HL-60 (cell line): ENCODE data around the gene SPACA6.

Experiments
- DNase-seq, 2 experiments: peaks; one replicate each; pipeline ENCODE4 v3.0.0-alpha.2; 2010 to 2020; ENCODE audit warnings: low read depth in 1 of 2, low spot score in 1 of 2
- H3K27ac ChIP-seq: fragments of 250-450 bp; sonication (Bioruptor Pico); replicated peaks from 2 replicates; pipeline ENCODE4 v1.5.1; 2020; ENCODE audit warnings: mild to moderate bottlenecking, moderate library complexity
- H3K27me3 ChIP-seq: fragments of 250-450 bp; sonication (Bioruptor Pico); 2 replicates; pipeline ENCODE4 v1.5.1; 2021; ENCODE audit warnings: mild to moderate bottlenecking, moderate library complexity; ENCODE audit not compliant: insufficient read depth, poor library complexity, severe bottlenecking
- H3K4me3 ChIP-seq: replicated peaks from 2 replicates; pipeline ENCODE4 v1.5.1; 2011; ENCODE audit warnings: mild to moderate bottlenecking, control low read depth, low read length; ENCODE audit not compliant: insufficient read depth
- CTCF ChIP-seq: IDR thresholded peaks from one replicate; pipeline ENCODE4 v1.5.1; 2011; ENCODE audit warnings: low read length, control low read depth, inconsistent platforms; ENCODE audit not compliant: insufficient read depth
- GABPA ChIP-seq: IDR thresholded peaks from 2 replicates; pipeline ENCODE4 v1.6.1; 2012; ENCODE audit warnings: low read depth
- POLR2AphosphoS5 ChIP-seq: IDR thresholded peaks from 2 replicates; pipeline ENCODE4 v1.6.1; 2012; ENCODE audit warnings: low read depth
- REST ChIP-seq: IDR thresholded peaks from 2 replicates; pipeline ENCODE4 v1.6.1; 2012; ENCODE audit warnings: low read depth; ENCODE audit not compliant: insufficient replicate concordance
- SPI1 ChIP-seq: IDR thresholded peaks from 2 replicates; pipeline ENCODE4 v1.6.1; 2012; ENCODE audit warnings: low read depth, mild to moderate bottlenecking, borderline replicate concordance

The SPACA6 gene

GRCh38 chr19:51702825-51703574 is 9.9 kb downstream of the SPACA6 start:
- no peak overlapping the region for H3K27ac ChIP-seq
- H3K4me3 ChIP-seq, result no peak overlapping the region
- DNase-seq, result no peak
- TF ChIP-seq GABPA, result no peak
- TF ChIP-seq SPI1, result no peak
- TF ChIP-seq REST, result no peak
- no peak for TF ChIP-seq POLR2AphosphoS5
- no peak for TF ChIP-seq CTCF
- H3K27me3 ChIP-seq, result no peaks in the 10 kb centered on the region

GRCh38 chr19:51703575-51704515 is 10.7 kb downstream of the SPACA6 start:
- peak; percentile 93 to 96 for DNase-seq
- H3K27me3 ChIP-seq, result no peaks in the 10 kb centered on the region
- peak overlapping the region; percentile 86 for H3K27ac ChIP-seq
- H3K4me3 ChIP-seq, result peak overlapping the region; percentile 60
- no peak for TF ChIP-seq GABPA
- TF ChIP-seq POLR2AphosphoS5, result peak; percentile 95
- TF ChIP-seq SPI1, result peak; percentile 46; the same call in 1 of the 2 replicates
- TF ChIP-seq CTCF, result no peak
- peak; percentile 60 for TF ChIP-seq REST

- no peak for TF ChIP-seq GABPA
- no peak for TF ChIP-seq REST
- no peak for TF ChIP-seq CTCF
- TF ChIP-seq SPI1, result no peak
- no peak for TF ChIP-seq POLR2AphosphoS5
- DNase-seq, result no peak
- no peaks in the 10 kb centered on the region for H3K27me3 ChIP-seq
- peak overlapping the region; percentile 86 for H3K27ac ChIP-seq
- peak overlapping the region; percentile 60 for H3K4me3 ChIP-seq
These were observed 11.5 kb downstream of the SPACA6 start for GRCh38 chr19:51704626-51705025.
